ENCODE results near the gene PTPRN2. TPM values are rescaled to one million over a fixed set of nuclear protein-coding genes. Genes with fewer than 3 reads are reported as not detected.

Gene PTPRN2
- total and polyA plus RNA-seq, 2 of the 13 experiments (the other 11 are each of a cell fraction or from before 2014, with no cell fraction given): 2.5 to 24.2 TPM

DNA sequence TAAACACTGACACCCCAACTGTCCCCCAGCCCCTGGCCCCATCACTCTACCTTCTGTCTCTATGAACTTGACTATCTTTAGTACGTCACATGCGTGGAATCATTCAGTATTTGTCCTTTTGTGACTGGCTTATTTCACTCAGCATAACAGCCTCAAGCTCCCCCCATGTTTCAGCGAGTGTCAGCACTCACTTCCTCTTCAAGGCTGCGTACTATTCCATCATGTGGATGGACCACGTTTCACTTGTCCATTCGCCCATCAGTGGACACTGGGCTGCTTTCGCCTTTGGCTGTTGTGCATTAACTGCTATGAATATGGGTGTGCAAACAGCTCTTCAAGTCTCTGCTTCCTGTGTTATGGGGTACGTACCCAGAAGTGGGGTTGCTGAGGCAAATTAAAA, 100.7 kb downstream of the PTPRN2 start (continued):
- no peak for TF ChIP-seq AKAP8 (CRISPR knock-in tag; IDR thresholded peaks at IDR 0.05)
- TF ChIP-seq AHR (CRISPR knock-in tag; IDR thresholded peaks at IDR 0.05): no peak
- TF ChIP-seq ZNF382 (CRISPR knock-in tag; IDR thresholded peaks at IDR 0.05; ENCODE audit: borderline replicate concordance): no peak
- no peak for TF ChIP-seq SIN3B (IDR thresholded peaks at IDR 0.05; ENCODE audit: low read length)
- TF ChIP-seq ZNF12 (CRISPR knock-in tag; IDR thresholded peaks at IDR 0.05): no peak

DNA sequence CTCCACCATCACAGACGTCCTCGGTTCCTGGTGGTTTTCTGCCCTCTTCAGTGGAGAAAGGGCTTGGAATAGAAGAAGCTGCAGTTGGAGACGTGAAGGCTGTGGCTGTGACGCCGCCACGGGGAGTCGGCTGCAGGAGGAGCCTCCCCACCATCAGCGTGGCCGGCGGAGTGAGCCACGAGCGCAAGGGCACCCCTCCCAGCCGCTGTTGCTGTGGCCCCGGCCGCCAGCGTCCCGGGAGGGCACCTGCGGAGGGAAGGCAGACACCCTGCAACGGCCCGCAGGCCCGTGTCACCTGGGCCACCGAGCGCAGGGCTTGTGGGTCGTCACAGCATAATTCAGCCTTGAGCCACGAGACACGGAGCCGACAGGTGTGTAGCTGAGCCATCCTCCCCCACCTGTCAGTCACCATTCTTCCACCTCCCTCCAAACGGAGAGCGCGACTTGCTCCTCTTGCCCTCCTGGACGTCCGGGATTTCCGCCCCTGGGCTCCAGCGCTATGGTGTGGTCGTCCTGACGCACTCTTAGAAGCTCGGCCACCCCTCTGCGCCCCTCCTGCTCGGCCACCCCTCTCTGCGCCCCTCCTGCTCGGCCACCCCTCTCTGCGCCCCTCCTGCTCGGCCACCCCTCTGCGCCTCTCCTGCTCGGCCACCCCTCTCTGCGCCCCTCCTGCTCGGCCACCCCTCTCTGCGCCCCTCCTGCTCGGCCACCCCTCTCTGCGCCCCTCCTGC, 102.7 kb downstream of the PTPRN2 start:
- CTCF ChIA-PET (ENCODE audit: low intra/inter-chr PET ratio, low total read pairs): no interaction called here
- TF ChIP-seq ERF (CRISPR knock-in tag; IDR thresholded peaks at IDR 0.05) (no peak), TP53 (CRISPR knock-in tag; conservative IDR thresholded peaks at IDR 0.05) (no peak)
- BruUV-seq (replicated peaks): no TSS peak

DNA sequence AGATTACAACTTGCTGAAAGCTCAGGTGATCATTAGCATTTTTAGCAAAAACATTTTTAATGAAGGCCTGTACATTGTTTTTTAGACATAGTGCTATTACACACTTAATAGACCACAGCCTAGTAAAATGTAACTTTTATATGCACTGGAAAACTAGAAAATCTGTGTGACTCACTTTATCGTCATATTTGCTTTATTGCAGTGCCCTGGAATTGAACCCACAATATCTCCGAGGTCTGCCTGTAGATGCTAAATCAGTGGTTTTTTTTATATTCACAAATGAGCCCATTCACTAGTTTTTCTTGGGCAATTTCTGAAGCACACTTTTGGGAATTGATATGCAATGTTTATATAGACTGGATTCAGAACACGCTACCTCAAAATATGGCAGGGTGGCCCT, 105.1 kb downstream of the PTPRN2 start:
- H3K79me2 ChIP-seq (ENCODE audit: insufficient read depth, low read length): no peaks in the 10 kb centered on the region
- H4K20me1 ChIP-seq (ENCODE audit: insufficient read depth, low read length): peaks cover 6% of the 10 kb centered on the region; the same call in 1 of the 2 replicates
- ChIA-PET CTCF (ENCODE audit: low intra/inter-chr PET ratio, low total read pairs) (no interaction called here), POLR2A (no interaction called here)
- H3K27ac ChIP-seq (ENCODE audit: extremely low read length, insufficient read depth, low read length): no peak overlapping the region
- no peak for ATAC-seq
- no peak overlapping the region for H3K4me3 ChIP-seq (replicated peaks in 1 of 3; ENCODE audit: insufficient read depth in 1 of 3, low read depth in 2 of 3, low read length in 3 of 3)
- no TSS peak for BruUV-seq (replicated peaks)
- in situ Hi-C loops (cut with HindIII; ENCODE audit: extremely low pct_ligation_motif_present, low pct_unique_long_range_greater_than_20kb) (no loop called here), intact Hi-C loops (cut with micrococcal nuclease; ENCODE audit: unreplicated experiment) (no loop called here)
- no peaks in the 10 kb centered on the region for H3K27me3 ChIP-seq (ENCODE audit: control insufficient read depth in 1 of 2, insufficient read depth in 2 of 2, low read length in 2 of 2)
- H3K36me3 ChIP-seq (replicated peaks in 1 of 2; ENCODE audit: control insufficient read depth in 1 of 2, insufficient read depth in 2 of 2, low read length in 2 of 2): no peaks in the 10 kb centered on the region; a peak in 1 of 5 replicates
- no peaks in the 10 kb centered on the region for H3K4me1 ChIP-seq (ENCODE audit: insufficient read depth, low read length)
- H2AFZ ChIP-seq (ENCODE audit: low read length): no peak overlapping the region
- H3K9ac ChIP-seq (ENCODE audit: insufficient read depth, low read depth, low read length): no peak overlapping the region
- no peak for FAIRE-seq
- WGBS (ENCODE audit: low lambda C conversion rate): 91% methylated on average over 3 of the region's 3 CpGs
- no peaks in the 10 kb centered on the region for H3K9me3 ChIP-seq (ENCODE audit: low read length)
- H3K4me2 ChIP-seq (ENCODE audit: low read depth, low read length): no peak overlapping the region
- DNase-seq (ENCODE audit: low spot score): no peak
- TF ChIP-seq GATAD2A (CRISPR knock-in tag; IDR thresholded peaks at IDR 0.05): no peak
- TF ChIP-seq KLF9 (CRISPR knock-in tag; IDR thresholded peaks at IDR 0.05; ENCODE audit: low read depth): no peak
- TF ChIP-seq ZSCAN20 (CRISPR knock-in tag; IDR thresholded peaks at IDR 0.05; ENCODE audit: borderline replicate concordance): no peak
- TF ChIP-seq, protein P1, sequence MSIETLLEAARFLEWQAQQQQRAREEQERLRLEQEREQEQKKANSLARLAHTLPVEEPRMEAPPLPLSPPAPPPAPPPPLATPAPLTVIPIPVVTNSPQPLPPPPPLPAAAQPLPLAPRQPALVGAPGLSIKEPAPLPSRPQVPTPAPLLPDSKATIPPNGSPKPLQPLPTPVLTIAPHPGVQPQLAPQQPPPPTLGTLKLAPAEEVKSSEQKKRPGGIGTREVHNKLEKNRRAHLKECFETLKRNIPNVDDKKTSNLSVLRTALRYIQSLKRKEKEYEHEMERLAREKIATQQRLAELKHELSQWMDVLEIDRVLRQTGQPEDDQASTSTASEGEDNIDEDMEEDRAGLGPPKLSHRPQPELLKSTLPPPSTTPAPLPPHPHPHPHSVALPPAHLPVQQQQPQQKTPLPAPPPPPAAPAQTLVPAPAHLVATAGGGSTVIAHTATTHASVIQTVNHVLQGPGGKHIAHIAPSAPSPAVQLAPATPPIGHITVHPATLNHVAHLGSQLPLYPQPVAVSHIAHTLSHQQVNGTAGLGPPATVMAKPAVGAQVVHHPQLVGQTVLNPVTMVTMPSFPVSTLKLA (IDR thresholded peaks at IDR 0.05): no peak
- TF ChIP-seq HDAC2 (CRISPR knock-in tag; IDR thresholded peaks at IDR 0.05): no peak
- TF ChIP-seq DNMT1 (CRISPR knock-in tag; IDR thresholded peaks at IDR 0.05): no peak
- TF ChIP-seq SKI (IDR thresholded peaks at IDR 0.05; ENCODE audit: partially characterized antibody): no peak
- no peak for TF ChIP-seq ZIK1 (CRISPR knock-in tag; IDR thresholded peaks at IDR 0.05; ENCODE audit: borderline replicate concordance, low read depth)
- no peak for TF ChIP-seq ZBTB1 (CRISPR knock-in tag; IDR thresholded peaks at IDR 0.05; ENCODE audit: borderline replicate concordance)
- no peak for TF ChIP-seq CEBPB (IDR thresholded peaks at IDR 0.05; ENCODE audit: borderline replicate concordance, low read depth, low read length)
- TF ChIP-seq KDM1A (CRISPR knock-in tag; IDR thresholded peaks at IDR 0.05): no peak
- TF ChIP-seq ETV6 (CRISPR knock-in tag; conservative IDR thresholded peaks at IDR 0.05): no peak
- no peak for TF ChIP-seq ZBTB21 (CRISPR knock-in tag; IDR thresholded peaks at IDR 0.05)

More for the DNA sequence above, 102.7 kb downstream of the PTPRN2 start:
- no peaks in the 10 kb centered on the region for H3K4me1 ChIP-seq (ENCODE audit: insufficient read depth, low read length)
- no peak overlapping the region for H3K4me3 ChIP-seq (replicated peaks in 1 of 3; ENCODE audit: insufficient read depth in 1 of 3, low read depth in 2 of 3, low read length in 3 of 3)
- no peaks in the 10 kb centered on the region for H3K9me3 ChIP-seq (ENCODE audit: low read length)
- DNase-seq (ENCODE audit: low spot score) (no peak), ATAC-seq (no peak), FAIRE-seq (no peak)
- no peaks in the 10 kb centered on the region for H3K79me2 ChIP-seq (ENCODE audit: insufficient read depth, low read length)
- no peak overlapping the region for H3K27ac ChIP-seq (ENCODE audit: extremely low read length, insufficient read depth, low read length)
- no peak overlapping the region for H3K9ac ChIP-seq (ENCODE audit: insufficient read depth, low read depth, low read length)
- no peak overlapping the region for H3K4me2 ChIP-seq (ENCODE audit: low read depth, low read length)
- no peak overlapping the region for H2AFZ ChIP-seq (ENCODE audit: low read length)
- in situ Hi-C loops (cut with HindIII; ENCODE audit: extremely low pct_ligation_motif_present, low pct_unique_long_range_greater_than_20kb): no loop called here
- no peaks in the 10 kb centered on the region for H3K27me3 ChIP-seq (ENCODE audit: control insufficient read depth in 1 of 2, insufficient read depth in 2 of 2, low read length in 2 of 2)
- POLR2A ChIA-PET: no interaction called here
- H3K36me3 ChIP-seq (replicated peaks in 1 of 2; ENCODE audit: control insufficient read depth in 1 of 2, insufficient read depth in 2 of 2, low read length in 2 of 2): no peaks in the 10 kb centered on the region; a peak in 1 of 5 replicates
- intact Hi-C loops (cut with micrococcal nuclease; ENCODE audit: unreplicated experiment): no loop called here
- no peaks in the 10 kb centered on the region for H4K20me1 ChIP-seq (ENCODE audit: insufficient read depth, low read length)
- 97% methylated on average over 49 of the region's 50 CpGs for WGBS (ENCODE audit: low lambda C conversion rate)
